HG03108 (cell line): ENCODE data around the gene FANCE.
A peak's percentile ranks its signal among the peaks of the same experiment; 100 is the strongest.
"Not testable (repeated sequence)": the region's sequence is repeated elsewhere in the genome, so short reads cannot be mapped to it uniquely, and the experiment has no call there.

Experiments
- ATAC-seq: cut with Tn5 transposase; IDR thresholded peaks from one replicate; pipeline ENCODE4 v1.9.1; 2021; ENCODE audit warnings: moderate library complexity; ENCODE audit not compliant: unreplicated experiment

Gene FANCE

GRCh38 chr6:35432291-35432690, 19.8 kb upstream of the FANCE start:
- no peak for ATAC-seq

DNA sequence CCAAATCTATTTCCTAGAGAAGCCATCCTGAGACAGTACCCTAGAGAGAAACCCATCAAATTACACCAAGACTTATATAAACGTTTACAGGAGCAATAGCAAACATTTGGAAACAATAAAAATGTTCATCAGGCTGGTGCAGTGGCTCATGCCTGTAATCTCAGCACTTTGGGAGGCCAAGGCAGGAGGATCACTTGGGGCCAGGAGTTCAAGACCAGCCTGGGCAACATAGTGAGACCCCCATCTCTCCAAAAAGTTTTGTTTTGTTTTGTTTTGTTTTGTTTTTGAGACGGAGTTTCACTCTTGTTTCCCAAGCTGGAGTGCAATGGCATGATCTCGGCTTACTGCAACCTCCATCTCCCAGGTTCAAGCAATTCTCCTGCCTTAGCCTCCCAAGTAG, 19.4 kb upstream of the FANCE start:
- not testable (repeated sequence) for ATAC-seq

DNA sequence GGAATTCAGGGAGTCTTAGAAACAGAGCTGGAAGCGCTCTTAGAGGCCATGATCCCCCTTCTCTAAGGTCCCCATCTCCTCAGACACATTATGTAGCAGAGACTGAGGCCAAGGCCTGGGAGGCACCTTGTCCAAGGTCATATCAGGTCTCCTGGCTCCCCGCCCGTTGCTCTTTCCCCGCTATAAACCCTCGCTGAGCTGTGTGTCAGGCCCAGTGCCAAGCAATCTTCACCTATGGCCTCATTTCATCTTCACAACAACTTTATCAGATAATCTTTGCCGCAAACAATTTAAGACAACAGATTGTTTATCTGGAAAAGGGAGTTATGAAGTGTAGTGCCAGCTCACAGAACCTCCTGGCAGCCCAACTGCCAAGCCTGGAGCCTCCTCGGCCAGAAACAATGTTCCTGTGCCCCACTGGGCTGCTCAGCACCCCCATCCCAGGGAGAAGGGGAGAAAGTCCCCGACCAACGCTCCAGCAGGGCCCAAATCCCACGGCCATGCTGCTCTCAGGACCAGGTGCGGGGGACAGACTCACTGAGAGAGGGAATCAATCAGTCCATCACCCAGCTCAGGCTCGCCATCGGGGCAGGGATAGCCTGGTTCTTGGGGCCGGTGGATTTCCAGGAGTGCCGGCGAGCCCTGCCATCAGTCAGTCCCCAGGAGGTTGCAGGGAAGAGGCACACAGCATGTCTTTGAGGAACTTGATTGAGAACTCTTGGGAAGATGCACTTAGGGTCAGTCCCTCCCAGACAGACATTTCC, 16.9 kb upstream of the FANCE start:
- no peak for ATAC-seq

- no peak for ATAC-seq
These were observed 15.9 kb upstream of the FANCE start for GRCh38 chr6:35436071-35436857.

DNA sequence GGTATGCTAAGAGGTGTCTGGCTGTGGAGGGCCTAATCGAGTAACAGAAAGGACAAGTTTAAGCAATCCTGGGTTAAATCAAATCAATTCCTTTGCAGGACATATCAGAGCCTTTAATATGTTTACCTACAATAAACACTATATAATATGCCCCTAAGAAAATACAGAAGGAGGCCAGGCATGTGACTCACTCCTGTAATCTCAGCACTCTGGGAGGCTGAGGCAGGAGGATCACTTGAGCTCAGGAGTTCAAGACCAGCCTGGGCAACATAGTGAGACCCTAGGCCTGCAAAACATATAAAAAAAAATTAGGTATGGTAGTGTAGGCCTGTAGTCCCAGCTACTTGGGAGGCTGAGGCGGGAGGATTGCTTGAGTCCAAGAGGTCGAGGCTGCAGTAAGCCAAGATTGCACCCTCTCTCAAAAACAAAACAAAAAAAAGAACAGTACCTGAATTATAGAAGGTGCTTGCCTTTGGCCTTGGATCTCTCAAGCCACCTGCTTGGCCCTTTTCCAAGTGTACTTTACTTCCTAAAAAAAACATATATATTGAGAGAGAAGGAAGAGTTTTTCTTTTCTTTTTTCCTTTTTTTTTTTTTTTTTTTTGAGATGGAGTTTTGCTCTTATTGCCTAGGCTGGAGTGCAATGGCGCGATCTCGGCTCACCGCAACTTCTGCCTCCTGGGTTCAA, 13.6 kb upstream of the FANCE start:
- not testable (repeated sequence) for ATAC-seq

- ATAC-seq: no peak
These were observed 12.8 kb upstream of the FANCE start for GRCh38 chr6:35439308-35439707.

GRCh38 chr6:35441205-35441604, 10.9 kb upstream of the FANCE start:
- no peak for ATAC-seq

GRCh38 chr6:35441642-35442041, 10.5 kb upstream of the FANCE start:
- ATAC-seq: no peak

GRCh38 chr6:35442693-35443092, 9.4 kb upstream of the FANCE start:
- no peak for ATAC-seq

- ATAC-seq: no peak
These were observed 8.7 kb upstream of the FANCE start for GRCh38 chr6:35443341-35444030.

DNA sequence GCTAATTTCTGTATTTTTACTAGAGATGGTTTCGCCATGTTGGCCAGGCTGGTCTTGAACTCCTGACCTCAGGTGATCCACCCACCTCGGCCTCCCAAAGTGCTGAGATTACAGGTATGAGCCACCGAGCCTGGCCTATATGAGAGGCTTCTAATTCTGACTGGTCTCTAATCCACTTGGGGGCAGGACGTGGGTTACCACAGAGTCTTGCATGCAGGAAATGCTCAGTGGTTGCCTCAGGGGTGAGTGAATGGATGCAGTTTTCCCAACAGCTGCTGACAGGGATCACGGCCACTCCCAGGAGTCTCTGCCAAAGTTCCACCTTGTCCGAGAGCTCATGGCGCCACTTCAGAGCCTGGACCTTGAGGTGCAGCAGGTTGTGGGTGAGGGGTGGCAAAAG, 6.4 kb upstream of the FANCE start:
- no peak for ATAC-seq

DNA sequence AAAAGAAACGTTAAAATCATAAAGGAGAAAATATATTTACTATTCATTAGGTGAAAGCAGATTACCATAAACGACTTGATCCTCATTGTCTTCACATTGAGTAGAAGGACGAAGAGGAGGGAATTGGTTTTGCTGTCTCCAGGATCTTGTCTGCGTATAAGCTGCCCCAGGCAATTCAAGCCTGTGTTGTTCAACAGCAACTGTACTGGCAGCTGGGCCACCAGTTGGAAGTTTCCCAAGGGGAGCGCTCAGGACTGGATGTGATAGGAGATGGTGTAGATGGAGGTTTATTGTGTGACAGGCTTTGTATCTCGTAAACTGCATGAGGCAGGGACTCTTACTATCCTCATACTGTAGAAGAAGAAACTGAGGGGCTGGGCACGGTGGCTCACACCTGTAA, 3.9 kb upstream of the FANCE start:
- no peak for ATAC-seq

GRCh38 chr6:35449287-35449881, 2.8 kb upstream of the FANCE start:
- peak; percentile 27 for ATAC-seq

- no peak for ATAC-seq
These were observed 570 bp upstream of the FANCE start for GRCh38 chr6:35451354-35452182.

DNA sequence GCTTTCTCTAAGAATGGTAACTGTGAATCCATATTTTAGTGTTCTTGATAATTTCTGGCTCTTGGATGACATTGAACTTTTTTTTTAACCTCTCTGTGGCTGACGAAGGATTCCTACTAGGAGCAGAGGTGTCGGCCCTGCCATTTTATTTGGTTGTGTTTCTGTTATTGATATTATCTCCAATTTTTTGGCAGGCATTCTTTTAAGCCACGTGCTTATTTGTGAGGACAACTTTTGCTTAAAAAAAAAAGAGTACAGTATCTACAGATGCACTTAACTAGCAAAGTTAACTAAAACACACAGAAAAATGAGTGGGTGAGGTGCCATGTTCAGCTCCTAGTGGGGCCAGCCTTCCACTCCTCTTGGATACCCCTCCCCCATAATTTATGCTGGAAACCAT, 1.1 kb downstream of the FANCE start:
- no peak for ATAC-seq

DNA sequence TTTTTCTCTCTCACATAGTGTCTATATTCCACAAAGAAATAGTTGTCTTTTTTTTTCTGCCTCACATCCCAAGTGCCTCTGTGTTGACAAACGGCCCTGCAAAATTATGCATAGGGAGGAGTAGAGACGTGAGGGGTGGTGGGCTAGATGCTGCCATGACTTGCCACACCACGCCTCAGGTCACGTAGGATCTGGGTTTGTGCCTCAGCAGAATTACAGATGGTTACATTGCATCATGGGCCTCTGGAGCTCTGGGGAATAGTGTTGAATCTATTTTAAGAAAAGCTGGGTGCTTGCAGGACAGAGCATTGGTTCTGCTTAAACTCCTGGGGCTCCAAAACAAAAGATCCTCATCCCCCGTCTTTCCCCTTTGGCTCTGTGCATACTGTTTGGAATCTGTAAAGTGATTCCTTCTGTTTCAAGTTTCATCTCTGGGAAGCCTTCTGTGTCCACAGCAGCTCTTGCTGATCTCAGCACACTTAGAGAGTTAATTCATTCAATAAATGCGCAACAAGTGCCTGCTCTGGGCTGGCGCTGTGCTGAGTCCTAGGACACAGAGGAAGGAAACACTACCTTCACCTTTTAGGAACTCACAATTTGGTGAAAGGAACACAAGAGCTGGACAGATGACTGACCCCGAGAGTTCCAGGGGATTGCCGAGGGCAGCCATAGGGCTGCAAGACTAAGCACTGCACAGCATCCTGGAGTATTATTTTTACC, 2.4 kb downstream of the FANCE start:
- ATAC-seq: no peak

- no peak for ATAC-seq
These were observed 5.8 kb downstream of the FANCE start for GRCh38 chr6:35457907-35458306.

DNA sequence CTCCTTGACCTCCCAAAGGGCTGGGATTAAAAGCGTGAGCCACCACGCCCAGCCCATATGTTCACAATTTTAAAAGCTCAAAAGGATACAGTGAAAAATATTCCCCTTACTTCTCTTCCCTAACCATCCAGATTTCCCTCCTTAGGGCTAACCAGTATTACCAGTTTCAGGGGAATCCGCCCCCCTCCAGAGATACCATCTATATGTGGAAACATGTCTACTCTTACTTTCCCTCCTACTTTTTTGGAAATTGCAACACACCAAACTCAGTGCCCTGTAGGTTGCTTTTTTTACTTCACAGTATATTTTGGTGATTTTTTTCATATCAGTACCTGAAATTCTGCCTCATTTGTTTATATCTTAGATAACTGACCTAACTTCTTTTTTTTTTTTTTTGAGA, 9.1 kb downstream of the FANCE start:
- ATAC-seq: no peak

DNA sequence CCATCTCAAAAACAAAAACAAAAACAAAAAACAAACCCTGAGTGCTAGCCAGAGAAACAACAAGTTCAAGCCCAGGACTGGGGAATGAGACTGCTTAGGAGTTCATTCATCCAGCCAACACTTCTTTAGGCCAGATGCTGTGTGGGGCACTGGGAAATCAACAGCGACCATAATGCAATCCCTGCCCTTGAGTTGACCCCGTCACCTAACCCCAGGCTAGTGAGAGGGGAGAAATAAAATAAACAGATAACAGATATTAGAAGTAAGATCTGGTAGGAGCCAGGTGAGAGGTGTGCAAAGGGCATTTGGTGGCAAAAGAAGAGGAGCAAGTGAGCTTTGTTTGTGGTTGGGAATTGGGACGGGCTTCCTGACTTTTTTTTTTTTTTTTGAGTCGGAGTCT, 11.2 kb downstream of the FANCE start:
- no peak for ATAC-seq
